Activated T-cell treated with anti-CD3 and anti-CD28 coated beads, Interleukin-2, amount 50 U/mL, for 4 hours (primary cell): Measurements from ENCODE around the gene NPDC1. TPM values are rescaled to one million over a fixed set of nuclear protein-coding genes. Genes with fewer than 3 reads are reported as not detected.
"Not testable (repeated sequence)": the region's sequence is repeated elsewhere in the genome, so short reads cannot be mapped to it uniquely, and the experiment has no call there.

Experiments
- ATAC-seq, 2 donors: fragments of 200-7000 bp; cut with Tn5 transposase; one replicate each; pipeline ENCODE4 v1.10.0; 2021
- DNase-seq: peaks from one replicate; pipeline ENCODE4 v3.0.0-alpha.2; 2020
- H3K27me3 Mint-ChIP-seq: one replicate; pipeline ENCODE4 v1.8.0; 2021; ENCODE audit warnings: low read depth, mixed read lengths
- H3K36me3 Mint-ChIP-seq: one replicate; pipeline ENCODE4 v1.8.0; 2022; ENCODE audit warnings: mixed read lengths; ENCODE audit not compliant: insufficient read depth
- H3K4me1 Mint-ChIP-seq: one replicate; pipeline ENCODE4 v1.8.0; 2021; ENCODE audit warnings: low read depth, mixed read lengths
- H3K4me3 Mint-ChIP-seq: one replicate; pipeline ENCODE4 v1.8.0; 2021; ENCODE audit warnings: mild to moderate bottlenecking, moderate library complexity, mixed read lengths
- H3K9me3 Mint-ChIP-seq: one replicate; pipeline ENCODE4 v1.8.0; 2021; ENCODE audit warnings: mixed read lengths
- total RNA-seq, 3 donors: library from RNA; stranded (reverse); gene quantifications; one replicate each; pipeline ENCODE4 v1.2.1, GENCODE V29; 2021

Gene NPDC1
- total RNA-seq, 3 donors from 2014 or later: 15.1 to 33.0 (median 23.2) TPM

DNA sequence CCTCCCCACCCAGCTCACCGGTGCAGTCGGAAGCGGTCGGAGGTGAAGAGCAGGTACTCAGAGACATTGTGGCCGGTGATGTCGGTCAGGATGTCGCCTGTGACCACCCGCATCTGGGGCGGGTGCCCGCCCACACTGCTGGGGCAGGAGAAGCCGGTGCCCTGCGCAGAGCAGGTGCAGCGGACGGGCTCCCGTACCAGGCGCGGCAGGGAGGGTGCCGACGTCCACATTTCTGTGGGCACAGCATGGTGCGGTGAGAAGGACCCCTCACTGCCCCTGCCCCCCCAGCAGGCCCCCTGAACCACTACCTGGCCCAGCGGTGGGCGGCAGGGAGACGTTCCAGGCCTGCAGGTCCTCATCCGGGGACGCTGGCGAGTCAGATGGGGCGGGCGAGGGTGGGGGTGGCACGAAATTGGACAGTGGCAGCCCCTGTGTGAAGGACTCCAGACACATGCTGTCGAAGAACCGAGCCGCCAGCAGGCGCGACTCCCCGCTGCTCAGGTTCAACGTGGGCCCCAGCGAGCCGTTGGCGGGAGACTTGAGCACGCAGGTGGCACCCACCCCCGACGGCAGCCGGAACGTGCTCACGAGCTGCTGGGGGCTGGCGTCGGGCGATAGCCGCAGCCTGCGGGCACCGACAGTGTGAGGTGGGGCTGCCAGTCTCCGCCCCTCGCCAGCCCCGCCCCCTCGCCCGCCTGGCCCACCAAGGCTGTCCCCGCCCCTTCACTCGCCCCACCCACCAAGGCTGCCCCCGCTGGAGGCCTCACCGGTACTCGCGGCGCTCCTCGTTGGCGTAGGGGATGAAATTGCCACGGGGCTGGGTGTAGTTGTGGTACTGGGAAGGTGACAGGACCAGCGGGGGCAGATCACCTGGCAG, 33.0 kb downstream of the NPDC1 start:
- Mint-ChIP-seq H3K9me3 (no peaks in the 10 kb centered on the region), H3K4me3 (no peak overlapping the region), H3K36me3 (peaks cover 1% of the 10 kb centered on the region), H3K27me3 (no peaks in the 10 kb centered on the region), H3K4me1 (no peaks in the 10 kb centered on the region)
- ATAC-seq (no peak), DNase-seq (no peak)

DNA sequence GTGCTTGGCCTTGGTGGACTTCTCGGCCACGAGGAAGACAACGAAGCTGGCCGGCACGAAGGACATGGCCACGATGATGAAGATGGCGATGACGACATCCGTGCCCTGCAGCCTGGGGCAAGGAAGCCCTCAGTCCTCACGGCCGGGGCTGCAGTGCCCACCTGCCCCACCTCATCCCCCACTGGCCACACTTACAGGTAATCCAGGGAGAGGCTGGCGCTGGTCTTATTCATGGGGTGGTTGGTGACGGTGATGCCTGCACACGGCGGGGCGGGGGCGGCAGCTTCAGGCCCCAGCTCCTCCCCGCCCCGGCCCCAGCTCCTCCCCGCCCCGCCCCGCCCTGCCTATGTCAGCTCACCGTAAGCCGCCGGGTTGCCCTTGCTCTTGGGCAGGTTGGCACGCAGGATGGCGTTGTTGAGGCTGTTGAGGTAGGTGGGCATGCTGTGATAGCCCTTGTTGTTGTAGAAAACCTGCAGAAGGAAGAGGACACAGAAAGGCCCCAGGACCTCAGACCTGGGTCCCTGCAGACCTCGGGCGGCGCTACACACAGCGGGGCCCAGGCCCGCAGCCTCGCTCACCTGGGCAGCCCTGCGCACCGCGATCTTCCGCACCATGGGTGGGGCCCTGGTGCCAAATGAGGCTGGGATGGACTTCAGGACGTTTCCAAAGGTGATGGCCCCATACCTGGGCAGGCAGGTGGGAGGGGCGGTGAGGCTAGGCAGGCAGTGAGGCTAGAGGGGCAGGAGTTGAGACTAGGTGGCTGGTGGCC, 33.9 kb downstream of the NPDC1 start:
- no peak for DNase-seq
- Mint-ChIP-seq H3K4me1 (no peaks in the 10 kb centered on the region), H3K9me3 (no peaks in the 10 kb centered on the region), H3K27me3 (no peaks in the 10 kb centered on the region), H3K36me3 (peaks cover 1% of the 10 kb centered on the region), H3K4me3 (no peak overlapping the region)
- ATAC-seq: no peak

DNA sequence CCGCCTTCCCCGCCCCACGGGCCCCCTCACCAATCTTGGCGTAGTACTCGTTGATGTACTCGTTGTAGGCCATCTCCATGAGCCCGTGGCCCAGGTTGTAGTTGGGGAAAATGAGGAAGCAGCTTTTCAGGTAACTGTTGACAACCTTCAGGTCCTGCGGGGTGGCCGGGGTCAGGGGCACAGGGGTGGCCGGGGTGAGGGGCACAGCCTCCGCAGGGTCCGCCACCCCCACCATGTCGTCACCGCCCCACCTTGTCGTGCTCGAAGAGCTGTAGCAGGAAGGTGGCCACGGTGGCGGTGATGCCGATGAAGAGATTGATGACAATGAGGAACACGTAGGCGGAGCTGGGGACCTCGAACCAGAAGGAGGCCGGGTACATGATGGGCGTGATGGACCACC, 34.8 kb downstream of the NPDC1 start:
- Mint-ChIP-seq H3K36me3 (peaks cover 1% of the 10 kb centered on the region), H3K4me1 (peaks cover under 1% of the 10 kb centered on the region), H3K27me3 (no peaks in the 10 kb centered on the region), H3K4me3 (no peak overlapping the region), H3K9me3 (no peaks in the 10 kb centered on the region)
- DNase-seq (no peak), ATAC-seq (no peak)

DNA sequence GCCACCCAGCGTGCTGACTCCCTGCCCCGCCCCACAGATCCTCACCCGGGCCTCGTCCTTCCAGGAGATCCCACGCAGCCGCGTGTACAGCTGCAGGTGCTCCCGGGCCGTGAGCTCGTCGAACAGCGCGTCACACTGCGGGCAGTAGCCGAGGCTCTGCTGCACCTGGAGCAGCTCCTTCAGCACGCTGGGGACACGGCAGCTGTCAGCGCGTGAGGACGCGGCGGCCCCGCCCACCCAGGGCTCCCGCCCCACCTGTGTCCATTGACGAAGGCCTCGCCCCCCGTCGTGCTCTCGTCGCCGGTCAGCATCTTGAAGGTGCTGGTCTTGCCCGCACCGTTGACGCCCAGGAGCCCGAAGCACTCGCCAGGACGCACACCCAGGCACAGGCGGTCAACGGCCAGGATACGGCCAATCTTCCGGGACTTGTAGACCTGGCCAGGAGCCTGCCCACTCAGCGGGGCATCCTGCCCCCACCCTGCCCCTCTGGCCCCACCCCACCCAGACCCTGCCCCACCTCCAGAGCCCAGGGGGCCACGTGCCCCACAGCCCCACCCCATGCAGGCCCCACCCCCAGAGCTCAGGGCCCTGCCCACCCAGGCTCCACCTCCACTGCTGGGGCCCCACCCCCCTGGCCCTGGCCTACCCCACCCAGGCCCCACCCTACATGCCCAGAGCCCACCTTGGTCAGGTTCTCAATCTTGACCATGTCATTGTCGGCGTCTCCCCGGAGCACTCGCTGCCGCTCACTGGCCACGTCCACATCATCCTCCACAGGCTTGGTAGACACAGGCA, 35.8 kb downstream of the NPDC1 start:
- no peak overlapping the region for H3K4me3 Mint-ChIP-seq
- no peak for ATAC-seq
- no peak for DNase-seq
- H3K27me3 Mint-ChIP-seq: no peaks in the 10 kb centered on the region
- peaks cover 1% of the 10 kb centered on the region for H3K36me3 Mint-ChIP-seq
- no peaks in the 10 kb centered on the region for H3K9me3 Mint-ChIP-seq
- peaks cover 4% of the 10 kb centered on the region for H3K4me1 Mint-ChIP-seq

DNA sequence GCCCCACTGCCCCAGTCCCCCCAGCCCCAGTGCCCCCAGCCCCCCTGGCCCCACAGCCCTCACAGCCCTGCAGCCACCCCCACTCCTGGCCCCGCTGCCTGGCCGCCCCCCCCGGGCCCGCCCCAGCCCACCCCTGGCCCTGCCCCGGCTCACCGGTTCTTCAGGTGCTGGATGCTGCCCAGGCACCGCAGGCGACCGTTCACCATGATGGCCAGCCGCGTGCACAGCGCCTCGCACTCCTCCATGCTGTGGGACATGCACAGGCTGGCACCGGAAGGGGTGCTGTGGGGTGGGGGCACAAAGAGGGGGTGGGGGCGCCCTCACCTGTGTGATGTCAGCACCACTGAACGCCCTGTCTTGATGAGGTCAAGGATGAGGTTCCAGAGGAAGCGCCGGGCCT, 36.8 kb downstream of the NPDC1 start:
- Mint-ChIP-seq H3K36me3 (peaks cover 1% of the 10 kb centered on the region), H3K4me1 (peaks cover 7% of the 10 kb centered on the region), H3K9me3 (no peaks in the 10 kb centered on the region), H3K27me3 (no peaks in the 10 kb centered on the region), H3K4me3 (no peak overlapping the region)
- ATAC-seq (no peak), DNase-seq (no peak)

DNA sequence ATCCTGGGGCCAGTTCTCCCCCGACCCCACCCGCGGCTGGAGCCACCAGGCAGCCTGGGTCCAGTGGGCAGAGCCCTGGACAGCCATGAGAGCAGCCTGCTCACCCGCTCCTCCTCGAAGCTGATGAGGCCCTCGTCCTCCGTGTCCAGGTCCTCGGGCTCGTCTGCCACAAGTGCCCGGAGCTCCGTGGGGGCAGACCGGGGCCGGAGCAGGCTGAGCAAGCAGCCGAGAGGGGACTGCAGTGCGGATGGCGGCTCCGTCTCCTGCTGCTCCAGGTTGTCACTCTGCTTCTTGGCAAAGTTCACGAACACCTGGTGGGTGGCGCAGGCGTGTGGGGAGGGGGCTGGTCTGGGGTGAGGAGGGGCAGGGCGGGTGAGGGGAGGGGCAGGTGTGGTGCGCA, 37.7 kb downstream of the NPDC1 start:
- Mint-ChIP-seq H3K4me1 (peaks cover 7% of the 10 kb centered on the region), H3K9me3 (no peaks in the 10 kb centered on the region), H3K36me3 (peaks cover 1% of the 10 kb centered on the region), H3K27me3 (no peaks in the 10 kb centered on the region), H3K4me3 (no peak overlapping the region)
- no peak for DNase-seq
- ATAC-seq: no peak

DNA sequence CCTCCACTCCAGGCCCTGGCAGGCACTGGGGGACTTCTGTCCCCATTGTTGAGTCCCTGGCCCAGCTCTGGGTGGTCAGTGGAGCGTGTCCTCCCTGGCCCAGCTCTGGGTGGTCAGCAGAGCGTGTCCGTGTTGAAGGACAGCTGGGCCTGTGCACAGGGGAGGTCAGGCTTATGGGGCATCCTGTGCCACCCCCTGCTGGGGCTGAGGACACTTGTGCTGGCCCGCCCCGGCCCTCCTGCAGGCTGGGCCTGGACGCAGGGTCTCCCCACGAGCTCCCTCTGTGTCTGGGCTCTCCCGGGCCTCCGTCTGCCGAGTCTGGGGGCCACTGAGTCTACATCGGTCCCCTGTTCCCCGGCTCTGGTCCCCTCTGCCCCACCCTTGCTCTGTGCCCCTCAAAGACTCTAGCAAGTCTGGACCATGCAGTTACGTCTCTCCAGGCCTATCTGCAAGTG, 38.1 kb downstream of the NPDC1 start:
- H3K4me3 Mint-ChIP-seq: no peak overlapping the region
- no peaks in the 10 kb centered on the region for H3K9me3 Mint-ChIP-seq
- no peaks in the 10 kb centered on the region for H3K27me3 Mint-ChIP-seq
- peaks cover 1% of the 10 kb centered on the region for H3K36me3 Mint-ChIP-seq
- ATAC-seq: no peak
- H3K4me1 Mint-ChIP-seq: peaks cover 7% of the 10 kb centered on the region
- DNase-seq: no peak

DNA sequence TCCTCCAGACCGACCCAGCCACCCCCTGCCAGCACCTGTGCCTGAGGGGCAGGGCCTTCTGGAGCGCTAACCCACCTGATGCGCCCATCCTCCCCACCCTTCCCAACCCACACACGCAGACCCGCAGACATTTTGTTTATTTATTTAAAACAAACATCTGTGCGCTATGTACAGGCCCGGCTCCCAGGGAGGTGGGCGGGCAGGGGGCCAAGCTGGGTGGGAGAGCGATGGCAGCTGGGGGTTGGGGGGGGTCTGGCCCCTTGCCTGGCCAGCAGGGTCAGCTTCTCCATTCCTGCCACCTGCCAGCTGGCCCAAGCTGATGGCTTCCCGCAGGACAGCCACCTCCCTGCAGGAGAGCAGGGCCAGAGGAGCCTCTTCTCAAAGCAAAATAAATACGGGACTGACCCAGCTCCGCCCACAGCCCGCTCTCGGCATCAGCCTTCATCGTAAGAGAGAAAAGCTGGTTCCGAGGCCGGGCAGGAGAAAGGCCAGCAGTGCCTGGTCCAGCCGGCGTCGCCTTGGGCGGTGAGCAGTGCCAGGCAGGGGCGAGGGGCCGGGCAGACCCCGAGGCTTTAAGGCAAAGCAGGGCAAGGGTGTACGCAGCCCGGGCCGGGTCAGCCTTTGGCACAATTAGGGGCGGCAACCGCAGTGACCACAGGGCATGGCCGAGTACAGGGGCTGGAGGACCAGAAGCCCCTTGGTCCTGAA, 38.7 kb downstream of the NPDC1 start:
- Mint-ChIP-seq H3K4me1 (peaks cover 7% of the 10 kb centered on the region), H3K36me3 (peaks cover 1% of the 10 kb centered on the region), H3K27me3 (no peaks in the 10 kb centered on the region), H3K9me3 (no peaks in the 10 kb centered on the region), H3K4me3 (no peak overlapping the region)
- DNase-seq (no peak), ATAC-seq (no peak)

DNA sequence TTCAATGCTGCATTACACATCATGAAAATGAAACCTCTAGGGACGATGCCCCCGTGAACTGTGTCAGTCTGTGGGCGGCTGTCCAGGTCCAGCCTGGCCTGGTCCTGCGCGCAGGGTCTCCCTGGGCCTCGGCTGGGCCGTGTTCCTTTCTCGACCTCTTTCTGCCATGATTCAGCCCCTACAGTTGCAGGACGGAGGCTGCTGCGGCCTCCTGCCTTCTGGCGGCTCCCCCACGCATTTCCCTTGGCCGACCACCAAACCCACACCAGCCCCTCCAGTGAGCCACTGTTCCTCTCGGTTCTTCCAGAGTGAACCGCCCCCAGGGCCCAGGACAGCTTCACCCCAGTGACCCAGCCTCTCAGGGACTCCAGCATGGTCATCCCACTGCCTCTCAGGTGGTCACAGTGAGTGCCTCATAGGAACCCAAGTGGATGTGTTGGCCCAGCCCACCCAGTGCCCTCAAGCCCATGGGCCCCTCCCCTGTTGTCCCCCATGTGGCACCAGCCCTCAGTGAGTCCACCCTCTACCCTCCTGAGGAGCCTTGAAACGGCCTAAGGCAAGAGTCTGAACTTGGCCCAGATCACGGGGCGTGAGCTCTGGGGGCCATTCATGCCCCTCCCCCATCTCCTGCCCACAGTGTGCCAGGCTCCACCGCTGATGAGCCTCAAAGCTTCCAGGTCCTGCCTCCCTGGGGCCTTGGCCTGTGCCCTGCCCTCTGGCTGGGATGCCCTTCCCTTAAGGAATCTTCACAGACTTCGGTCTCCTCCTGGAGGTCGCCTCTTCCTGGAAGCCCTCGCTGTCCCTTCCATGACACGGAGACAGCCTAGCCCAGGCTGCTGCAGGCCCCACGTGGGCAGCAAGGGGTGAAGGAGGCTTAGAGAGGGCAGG, 39.6 kb downstream of the NPDC1 start:
- ATAC-seq: peak; percentile 28 to 44
- Mint-ChIP-seq H3K4me3 (no peak overlapping the region), H3K36me3 (no peaks in the 10 kb centered on the region), H3K9me3 (no peaks in the 10 kb centered on the region), H3K4me1 (peaks cover 7% of the 10 kb centered on the region), H3K27me3 (no peaks in the 10 kb centered on the region)
- DNase-seq: no peak

DNA sequence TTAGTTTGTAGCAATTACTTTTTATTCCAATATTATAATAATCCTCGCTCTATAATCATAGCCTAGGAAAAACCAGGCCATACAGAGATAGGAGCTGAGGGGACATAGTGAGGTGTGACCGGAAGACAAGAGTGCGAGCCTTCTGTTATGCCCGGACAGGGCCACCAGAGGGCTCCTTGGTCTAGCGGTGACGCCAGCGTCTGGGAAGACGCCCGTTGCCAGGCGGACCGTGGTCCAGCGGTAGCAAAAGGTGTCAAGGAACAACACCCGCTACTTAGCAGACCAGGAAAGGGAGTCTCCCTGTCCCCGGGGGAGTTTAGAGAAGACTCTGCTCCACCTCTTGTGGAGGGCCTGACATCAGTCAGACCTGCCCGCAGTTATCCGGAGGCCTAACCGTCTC, 41.7 kb downstream of the NPDC1 start:
- not testable (repeated sequence) for H3K4me3 Mint-ChIP-seq, DNase-seq, H3K27me3 Mint-ChIP-seq, ATAC-seq, H3K9me3 Mint-ChIP-seq, H3K36me3 Mint-ChIP-seq
- peaks cover 15% of the 10 kb centered on the region for H3K4me1 Mint-ChIP-seq

DNA sequence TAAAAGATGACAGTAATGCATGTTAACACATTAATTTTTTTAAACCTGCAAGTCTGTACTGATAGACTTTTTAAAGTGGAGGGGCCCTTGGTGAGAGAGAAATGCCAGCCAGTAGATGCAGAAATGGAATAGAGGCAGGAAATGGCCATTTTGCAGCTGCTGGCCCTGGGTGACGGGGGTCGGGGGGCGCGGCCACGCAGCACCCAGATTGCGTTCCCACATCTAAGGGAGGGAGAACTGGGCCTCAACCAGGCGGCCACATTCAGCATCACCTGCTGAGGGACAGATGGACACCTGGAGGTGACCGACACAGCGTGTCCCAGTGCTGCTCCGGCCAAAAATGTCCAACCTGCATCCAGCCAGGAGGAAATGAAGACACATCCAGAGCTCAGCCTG, 43.3 kb downstream of the NPDC1 start:
- ATAC-seq: no peak
- no peak for DNase-seq
- H3K27me3 Mint-ChIP-seq: no peaks in the 10 kb centered on the region
- no peak overlapping the region for H3K4me3 Mint-ChIP-seq
- no peaks in the 10 kb centered on the region for H3K36me3 Mint-ChIP-seq
- peaks cover 23% of the 10 kb centered on the region for H3K4me1 Mint-ChIP-seq
- no peaks in the 10 kb centered on the region for H3K9me3 Mint-ChIP-seq

DNA sequence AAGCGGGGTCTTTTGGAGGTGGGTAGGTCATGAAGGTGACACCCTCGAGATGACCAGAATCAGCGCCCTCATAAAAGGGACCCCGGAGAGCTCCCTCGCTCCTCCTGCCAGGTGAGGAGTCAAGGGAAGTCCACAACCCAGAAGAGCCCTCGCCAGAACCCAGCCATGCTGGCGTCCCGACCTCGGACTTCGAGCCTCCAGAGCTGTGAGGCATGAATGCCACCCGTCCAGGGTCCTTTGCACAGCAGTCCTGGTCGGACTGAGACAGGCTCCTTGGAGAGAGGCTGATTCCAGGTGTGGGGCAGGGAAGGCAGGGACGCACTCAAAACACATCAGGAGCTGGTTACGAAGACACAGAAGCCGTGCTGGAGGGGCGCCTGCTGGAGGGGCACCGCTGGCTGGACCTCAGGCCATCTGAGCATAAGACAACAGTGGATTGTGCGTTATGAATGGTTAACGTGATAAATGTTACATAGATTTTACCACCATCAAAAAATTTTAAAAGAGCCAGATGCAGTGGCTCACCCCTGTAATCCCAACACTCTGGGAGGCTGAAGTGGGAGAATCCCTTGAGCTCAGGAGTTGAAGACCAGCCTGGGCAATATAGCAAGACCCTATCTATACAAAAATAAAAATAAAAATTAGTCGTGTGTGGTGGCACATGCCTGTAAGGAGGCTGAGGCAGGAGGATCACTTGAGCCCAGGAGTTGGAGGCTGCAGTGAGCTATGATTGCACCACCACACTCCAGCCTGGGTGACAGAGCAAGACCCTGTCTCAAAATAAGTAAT, 43.9 kb downstream of the NPDC1 start:
- Mint-ChIP-seq H3K27me3 (no peaks in the 10 kb centered on the region), H3K36me3 (no peaks in the 10 kb centered on the region), H3K4me3 (no peak overlapping the region), H3K9me3 (no peaks in the 10 kb centered on the region), H3K4me1 (peaks cover 27% of the 10 kb centered on the region)
- ATAC-seq: no peak
- DNase-seq: no peak
